ENCODE measurements around the gene ADGB.

DNA sequence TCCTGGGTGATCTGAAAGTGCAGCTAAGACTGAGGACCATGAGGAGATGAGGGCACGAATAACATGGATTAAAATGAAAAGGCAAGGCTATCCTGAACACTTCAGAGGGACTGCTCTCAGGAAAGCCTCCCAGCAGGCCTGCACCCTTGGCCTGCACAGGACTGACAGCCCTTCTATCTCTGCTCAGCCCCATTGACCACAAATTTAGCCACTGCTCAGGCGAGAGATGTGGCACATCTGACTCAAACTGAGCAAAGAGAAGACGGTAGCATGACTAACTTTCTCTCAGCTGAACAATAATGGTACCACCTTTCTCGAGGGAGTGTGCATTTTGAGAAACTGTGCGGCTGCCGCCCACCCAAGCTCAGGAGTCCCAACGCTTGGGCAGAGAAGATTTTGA, 257.5 kb downstream of the ADGB start:
- TF ChIP-seq, protein P1, sequence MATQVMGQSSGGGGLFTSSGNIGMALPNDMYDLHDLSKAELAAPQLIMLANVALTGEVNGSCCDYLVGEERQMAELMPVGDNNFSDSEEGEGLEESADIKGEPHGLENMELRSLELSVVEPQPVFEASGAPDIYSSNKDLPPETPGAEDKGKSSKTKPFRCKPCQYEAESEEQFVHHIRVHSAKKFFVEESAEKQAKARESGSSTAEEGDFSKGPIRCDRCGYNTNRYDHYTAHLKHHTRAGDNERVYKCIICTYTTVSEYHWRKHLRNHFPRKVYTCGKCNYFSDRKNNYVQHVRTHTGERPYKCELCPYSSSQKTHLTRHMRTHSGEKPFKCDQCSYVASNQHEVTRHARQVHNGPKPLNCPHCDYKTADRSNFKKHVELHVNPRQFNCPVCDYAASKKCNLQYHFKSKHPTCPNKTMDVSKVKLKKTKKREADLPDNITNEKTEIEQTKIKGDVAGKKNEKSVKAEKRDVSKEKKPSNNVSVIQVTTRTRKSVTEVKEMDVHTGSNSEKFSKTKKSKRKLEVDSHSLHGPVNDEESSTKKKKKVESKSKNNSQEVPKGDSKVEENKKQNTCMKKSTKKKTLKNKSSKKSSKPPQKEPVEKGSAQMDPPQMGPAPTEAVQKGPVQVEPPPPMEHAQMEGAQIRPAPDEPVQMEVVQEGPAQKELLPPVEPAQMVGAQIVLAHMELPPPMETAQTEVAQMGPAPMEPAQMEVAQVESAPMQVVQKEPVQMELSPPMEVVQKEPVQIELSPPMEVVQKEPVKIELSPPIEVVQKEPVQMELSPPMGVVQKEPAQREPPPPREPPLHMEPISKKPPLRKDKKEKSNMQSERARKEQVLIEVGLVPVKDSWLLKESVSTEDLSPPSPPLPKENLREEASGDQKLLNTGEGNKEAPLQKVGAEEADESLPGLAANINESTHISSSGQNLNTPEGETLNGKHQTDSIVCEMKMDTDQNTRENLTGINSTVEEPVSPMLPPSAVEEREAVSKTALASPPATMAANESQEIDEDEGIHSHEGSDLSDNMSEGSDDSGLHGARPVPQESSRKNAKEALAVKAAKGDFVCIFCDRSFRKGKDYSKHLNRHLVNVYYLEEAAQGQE (IDR thresholded peaks at IDR 0.05; ENCODE audit: insufficient replicate concordance, low read depth), result no peak
- TF ChIP-seq, protein P2, sequence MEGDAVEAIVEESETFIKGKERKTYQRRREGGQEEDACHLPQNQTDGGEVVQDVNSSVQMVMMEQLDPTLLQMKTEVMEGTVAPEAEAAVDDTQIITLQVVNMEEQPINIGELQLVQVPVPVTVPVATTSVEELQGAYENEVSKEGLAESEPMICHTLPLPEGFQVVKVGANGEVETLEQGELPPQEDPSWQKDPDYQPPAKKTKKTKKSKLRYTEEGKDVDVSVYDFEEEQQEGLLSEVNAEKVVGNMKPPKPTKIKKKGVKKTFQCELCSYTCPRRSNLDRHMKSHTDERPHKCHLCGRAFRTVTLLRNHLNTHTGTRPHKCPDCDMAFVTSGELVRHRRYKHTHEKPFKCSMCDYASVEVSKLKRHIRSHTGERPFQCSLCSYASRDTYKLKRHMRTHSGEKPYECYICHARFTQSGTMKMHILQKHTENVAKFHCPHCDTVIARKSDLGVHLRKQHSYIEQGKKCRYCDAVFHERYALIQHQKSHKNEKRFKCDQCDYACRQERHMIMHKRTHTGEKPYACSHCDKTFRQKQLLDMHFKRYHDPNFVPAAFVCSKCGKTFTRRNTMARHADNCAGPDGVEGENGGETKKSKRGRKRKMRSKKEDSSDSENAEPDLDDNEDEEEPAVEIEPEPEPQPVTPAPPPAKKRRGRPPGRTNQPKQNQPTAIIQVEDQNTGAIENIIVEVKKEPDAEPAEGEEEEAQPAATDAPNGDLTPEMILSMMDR (IDR thresholded peaks at IDR 0.05; ENCODE audit: insufficient read depth, low read length), result no peak
- TF ChIP-seq GABPA (IDR thresholded peaks at IDR 0.05; ENCODE audit: low read depth), result no peak
